Keratinocyte (primary cell): Measurements from ENCODE around the gene PACSIN2. TPM values are rescaled to one million over a fixed set of nuclear protein-coding genes. Genes with fewer than 3 reads are reported as not detected.

Experiments used
- DNase-seq: peaks from one replicate; pipeline ENCODE4 v3.0.0-alpha.2; 2011; ENCODE audit warnings: low read depth, missing footprints, low spot score
- FAIRE-seq: peaks from 2 replicates; lab custom pipeline; 2011; peaks lifted over from hg19 to GRCh38; lab: Jason Lieb, UNC
- H2AFZ ChIP-seq: 2 replicates; pipeline ENCODE4 v1.6.0; 2012; ENCODE audit warnings: low read length, control low read depth, inconsistent platforms; ENCODE audit not compliant: control insufficient read depth
- H3K27ac ChIP-seq: 2 replicates; pipeline ENCODE4 v1.5.1; 2011; ENCODE audit warnings: low read length; ENCODE audit not compliant: control insufficient read depth, insufficient read depth
- H3K27me3 ChIP-seq: 3 replicates; pipeline ENCODE4 v1.6.0; 2011; ENCODE audit warnings: low read length; ENCODE audit not compliant: control insufficient read depth, insufficient read depth; ENCODE audit errors: extremely low read depth
- H3K36me3 ChIP-seq, 2 experiments: 2 replicates in 1 of 2; 3 replicates in 1 of 2; pipeline ENCODE4 v1.5.1; 2011; ENCODE audit warnings: low read length in 2 of 2, mild to moderate bottlenecking in 1 of 2; ENCODE audit not compliant: control insufficient read depth in 2 of 2, insufficient read depth in 2 of 2; ENCODE audit errors: extremely low read depth in 1 of 2
- H3K4me1 ChIP-seq: 3 replicates; pipeline ENCODE4 v1.5.1; 2011; ENCODE audit warnings: low read length; ENCODE audit not compliant: control insufficient read depth, insufficient read depth; ENCODE audit errors: extremely low read depth
- H3K4me2 ChIP-seq: 3 replicates; pipeline ENCODE4 v1.6.0; 2011; ENCODE audit warnings: low read depth, low read length; ENCODE audit not compliant: control insufficient read depth, insufficient read depth; ENCODE audit errors: extremely low read depth
- H3K4me3 ChIP-seq, 3 experiments: fragments of 200-600 bp in 1 of 3; sonication (generic) in 1 of 3; 2 replicates in 2 of 3; 3 replicates in 1 of 3; pipeline ENCODE4 v1.5.1; 2011 to 2016; ENCODE audit warnings: low read length in 3 of 3, mild to moderate bottlenecking in 3 of 3, control low read depth in 2 of 3, inconsistent platforms in 1 of 3, low read depth in 1 of 3, mixed read lengths in 1 of 3, mixed run types in 1 of 3, moderate library complexity in 1 of 3; ENCODE audit not compliant: control insufficient read depth in 2 of 3, insufficient read depth in 2 of 3; ENCODE audit errors: extremely low read depth in 1 of 3
- H3K79me2 ChIP-seq: 2 replicates; pipeline ENCODE4 v1.6.0; 2012; ENCODE audit warnings: low read length; ENCODE audit not compliant: control insufficient read depth, insufficient read depth
- H3K9ac ChIP-seq: 3 replicates; pipeline ENCODE4 v1.6.0; 2011; ENCODE audit warnings: low read length; ENCODE audit not compliant: control insufficient read depth, insufficient read depth; ENCODE audit errors: extremely low read depth
- H3K9me1 ChIP-seq: 3 replicates; pipeline ENCODE4 v1.6.0; 2011; ENCODE audit warnings: low read length; ENCODE audit not compliant: control insufficient read depth, insufficient read depth; ENCODE audit errors: extremely low read depth
- H3K9me3 ChIP-seq: 2 replicates; pipeline ENCODE4 v1.5.1; 2012; ENCODE audit warnings: low read depth, low read length; ENCODE audit not compliant: control insufficient read depth
- H4K20me1 ChIP-seq: 3 replicates; pipeline ENCODE4 v1.6.0; 2011; ENCODE audit warnings: low read length; ENCODE audit not compliant: control insufficient read depth, insufficient read depth; ENCODE audit errors: extremely low read depth
- EZH2 ChIP-seq: IDR thresholded peaks from one replicate; pipeline ENCODE4 v1.6.1; 2012; ENCODE audit warnings: inconsistent platforms, mild to moderate bottlenecking, low read length, moderate library complexity
- dilution Hi-C: fragments of 300-500 bp; cut with MboI; formaldehyde crosslinking; loops from one replicate; pipeline ENCODE4 v1.7.0; 2020; ENCODE audit warnings: low sequenced_read_pairs; ENCODE audit not compliant: extremely low pct_ligation_motif_present
- polyA plus RNA-seq, 5 experiments: library from polyadenylated mRNA; depleted of rRNA in 3 of 5; stranded (reverse) in 3 of 5; stranded (forward) in 1 of 5; unstranded in 1 of 5; fragments of >200 nt; gene quantifications; 1 replicate in 1 of 5; 2 replicates in 3 of 5; 3 replicates in 1 of 5; pipeline versions ENCODE4 v1.2.1 to v1.2.3, GENCODE V29; 2011 to 2012; ENCODE audit warnings: missing spikeins in 2 of 5, low read depth in 1 of 5, low replicate concordance in 1 of 5
- TF ChIP-seq, protein P1 (sequence below), 3 experiments: IDR thresholded peaks in 1 of 3; conservative IDR thresholded peaks in 1 of 3; optimal IDR thresholded peaks in 1 of 3; 2 replicates in 2 of 3; 3 replicates in 1 of 3; pipeline versions ENCODE3 to v1.5.1; 2011; ENCODE audit warnings: low read length in 3 of 3, mild to moderate bottlenecking in 3 of 3, moderate library complexity in 2 of 3, control low read depth in 1 of 3, inconsistent platforms in 1 of 3; ENCODE audit not compliant: insufficient read depth in 2 of 3; ENCODE audit errors: extremely low read depth in 1 of 3

The PACSIN2 gene
- polyA plus RNA-seq, 1 donor (not counting 4 experiments of a cell fraction or from before 2014, with no cell fraction given), result 55.5 TPM

DNA sequence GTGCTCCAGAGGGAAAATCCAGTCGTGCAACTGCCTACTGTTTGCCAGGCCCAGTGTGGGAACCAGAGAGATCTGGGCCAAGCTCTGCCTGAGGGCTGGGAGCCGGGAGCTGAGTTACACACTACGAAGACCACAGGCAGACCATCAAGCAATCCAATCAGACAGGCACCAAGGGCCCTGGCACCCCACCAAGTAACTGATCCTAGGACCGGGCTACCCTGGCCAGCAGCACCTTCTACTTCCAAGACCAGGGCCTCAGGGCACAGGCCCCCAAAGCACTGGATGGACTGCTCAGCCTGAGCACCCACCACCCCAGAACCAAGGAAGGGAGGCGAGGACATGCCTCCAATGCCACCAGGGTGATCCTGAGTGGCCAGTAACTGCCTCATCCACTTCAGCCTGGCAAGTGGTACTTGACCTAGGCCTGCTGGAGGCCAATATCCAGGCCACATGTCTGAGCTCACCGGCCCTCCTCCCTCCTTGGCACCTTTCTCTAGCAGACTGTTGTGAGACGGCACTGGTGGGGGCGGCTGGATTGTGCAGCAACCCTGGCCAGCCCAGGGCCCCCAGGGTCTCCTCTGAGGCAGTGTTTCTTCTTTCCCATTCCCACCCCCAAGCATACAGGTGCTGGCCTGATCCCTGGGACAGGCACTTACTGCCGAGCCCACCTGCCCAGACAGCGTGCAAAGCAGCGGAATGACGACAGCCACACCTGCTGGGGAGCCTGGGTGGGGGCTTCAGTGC lies 137.2 kb downstream of the PACSIN2 start:
- Histone ChIP-seq H3K9ac (no peak overlapping the region), H2AFZ (no peak overlapping the region), H3K9me3 (no peaks in the 10 kb centered on the region), H3K27ac (no peak overlapping the region), H3K36me3 (peaks cover 42 to 49% of the 10 kb centered on the region in 2 experiments), H3K79me2 (no peaks in the 10 kb centered on the region), H3K27me3 (no peaks in the 10 kb centered on the region), H3K4me1 (no peaks in the 10 kb centered on the region), H3K4me2 (no peak overlapping the region), H3K9me1 (no peaks in the 10 kb centered on the region), H3K4me3 (no peak overlapping the region), H4K20me1 (peaks cover 2% of the 10 kb centered on the region)
- no peak for FAIRE-seq
- no peak for TF ChIP-seq EZH2
- TF ChIP-seq, protein P1, sequence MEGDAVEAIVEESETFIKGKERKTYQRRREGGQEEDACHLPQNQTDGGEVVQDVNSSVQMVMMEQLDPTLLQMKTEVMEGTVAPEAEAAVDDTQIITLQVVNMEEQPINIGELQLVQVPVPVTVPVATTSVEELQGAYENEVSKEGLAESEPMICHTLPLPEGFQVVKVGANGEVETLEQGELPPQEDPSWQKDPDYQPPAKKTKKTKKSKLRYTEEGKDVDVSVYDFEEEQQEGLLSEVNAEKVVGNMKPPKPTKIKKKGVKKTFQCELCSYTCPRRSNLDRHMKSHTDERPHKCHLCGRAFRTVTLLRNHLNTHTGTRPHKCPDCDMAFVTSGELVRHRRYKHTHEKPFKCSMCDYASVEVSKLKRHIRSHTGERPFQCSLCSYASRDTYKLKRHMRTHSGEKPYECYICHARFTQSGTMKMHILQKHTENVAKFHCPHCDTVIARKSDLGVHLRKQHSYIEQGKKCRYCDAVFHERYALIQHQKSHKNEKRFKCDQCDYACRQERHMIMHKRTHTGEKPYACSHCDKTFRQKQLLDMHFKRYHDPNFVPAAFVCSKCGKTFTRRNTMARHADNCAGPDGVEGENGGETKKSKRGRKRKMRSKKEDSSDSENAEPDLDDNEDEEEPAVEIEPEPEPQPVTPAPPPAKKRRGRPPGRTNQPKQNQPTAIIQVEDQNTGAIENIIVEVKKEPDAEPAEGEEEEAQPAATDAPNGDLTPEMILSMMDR (optimal IDR thresholded peaks at IDR 0.05 in 1 of 3, IDR thresholded peaks at IDR 0.05 in 1 of 3, conservative IDR thresholded peaks at IDR 0.05 in 1 of 3; ENCODE audit: extremely low read depth in 1 of 3, insufficient read depth in 2 of 3, low read length in 3 of 3), result no peak
- no peak for DNase-seq
- dilution Hi-C loops, result no loop called here

DNA sequence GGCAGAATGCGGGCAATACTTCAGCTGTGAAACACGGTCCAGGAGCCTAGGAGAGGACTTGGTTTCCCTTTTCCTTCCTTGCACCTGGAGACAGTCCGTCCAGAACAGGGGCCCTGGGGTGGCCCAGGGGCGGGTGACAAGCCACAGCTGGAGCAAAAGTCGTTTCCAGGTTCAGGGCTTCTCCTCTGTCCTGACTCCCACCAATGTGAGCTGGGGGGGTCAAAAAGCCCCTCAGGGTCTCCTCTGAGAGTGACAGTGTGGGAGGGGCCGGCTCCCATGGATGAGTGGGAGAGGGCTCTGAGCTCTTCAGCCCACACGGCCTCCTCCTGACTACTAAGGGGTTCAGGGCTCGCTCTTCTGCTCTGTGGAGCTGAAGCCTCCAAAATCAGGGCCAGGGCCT lies 137.8 kb downstream of the PACSIN2 start:
- Histone ChIP-seq H4K20me1 (peaks cover 2% of the 10 kb centered on the region), H3K79me2 (no peaks in the 10 kb centered on the region), H3K4me1 (no peaks in the 10 kb centered on the region), H3K9ac (no peak overlapping the region), H3K27ac (no peak overlapping the region), H3K9me1 (no peaks in the 10 kb centered on the region), H3K9me3 (no peaks in the 10 kb centered on the region), H3K4me3 (no peak overlapping the region), H3K36me3 (peaks cover 36 to 47% of the 10 kb centered on the region in 2 experiments), H3K4me2 (no peak overlapping the region), H2AFZ (no peak overlapping the region), H3K27me3 (no peaks in the 10 kb centered on the region)
- dilution Hi-C loops, result no loop called here
- no peak for FAIRE-seq
- TF ChIP-seq, protein P1 (optimal IDR thresholded peaks at IDR 0.05 in 1 of 3, IDR thresholded peaks at IDR 0.05 in 1 of 3, conservative IDR thresholded peaks at IDR 0.05 in 1 of 3; ENCODE audit: extremely low read depth in 1 of 3, insufficient read depth in 2 of 3, low read length in 3 of 3), result no peak
- TF ChIP-seq EZH2, result no peak
- no peak for DNase-seq
